Measurements from ENCODE around the gene KCND2. TPM values are rescaled to one million over a fixed set of nuclear protein-coding genes. Genes with fewer than 3 reads are reported as not detected.

The KCND2 gene
- total RNA-seq, 2 experiments from 2014 or later: not detected

DNA sequence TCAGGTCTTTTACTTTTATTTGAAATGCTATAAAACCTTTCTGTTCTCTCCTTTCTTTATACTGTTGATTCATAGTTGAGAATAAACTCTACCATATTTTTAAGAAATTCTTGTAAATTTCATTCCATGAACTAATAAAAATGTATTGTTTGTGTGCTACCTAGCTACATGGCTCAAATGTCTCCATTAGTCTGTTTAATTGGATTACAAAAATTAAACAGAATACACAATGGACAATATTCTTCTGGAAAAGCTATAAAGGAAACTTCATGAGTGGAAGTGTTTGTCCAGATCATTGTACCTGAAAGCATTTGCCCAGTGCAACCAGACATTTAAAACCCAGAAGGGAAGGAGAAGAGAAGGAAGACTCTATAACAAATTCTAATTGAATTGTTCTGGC is 20.1 kb downstream of the KCND2 start:
- Histone ChIP-seq H4K20me1 (ENCODE audit: insufficient read depth, low read length) (no peaks in the 10 kb centered on the region), H3K4me1 (ENCODE audit: insufficient read depth, low read length, poor library complexity, severe bottlenecking) (no peaks in the 10 kb centered on the region), H3K9me3 (ENCODE audit: low read length) (no peaks in the 10 kb centered on the region), H3K79me2 (ENCODE audit: insufficient read depth, low read depth, low read length) (no peaks in the 10 kb centered on the region), H3K36me3 (ENCODE audit: insufficient read depth, low read length) (no peaks in the 10 kb centered on the region), H3K27ac (ENCODE audit: low read depth, low read length, poor library complexity, severe bottlenecking) (no peak overlapping the region), H2AFZ (ENCODE audit: low read length) (no peak overlapping the region), H3K4me2 (ENCODE audit: low read length) (no peak overlapping the region), H3K9me2 (ENCODE audit: insufficient read depth, low read length) (no peaks in the 10 kb centered on the region), H3K4me3 (ENCODE audit: low read depth, low read length, poor library complexity, severe bottlenecking) (no peak overlapping the region)
- ChIA-PET POLR2A (no interaction called here), CTCF (ENCODE audit: unreplicated experiment) (no interaction called here)
- intact Hi-C loops (cut with micrococcal nuclease; ENCODE audit: unreplicated experiment): no loop called here
- TF ChIP-seq EZH2phosphoT487 (IDR thresholded peaks at IDR 0.05; ENCODE audit: borderline replicate concordance, low read depth, low read length): no peak
- TF ChIP-seq CTCF (conservative IDR thresholded peaks at IDR 0.05; ENCODE audit: low read length): no peak
- DNase-seq (ENCODE audit: low spot score): no peak
- no TSS peak for BruUV-seq (replicated peaks)

GRCh38 chr7:120302190-120302589 is 29.2 kb downstream of the KCND2 start:
- H3K36me3 ChIP-seq (ENCODE audit: insufficient read depth, low read length): no peaks in the 10 kb centered on the region
- CTCF ChIA-PET (ENCODE audit: unreplicated experiment): no interaction called here
- no peak overlapping the region for H3K4me2 ChIP-seq (ENCODE audit: low read length)
- no peak overlapping the region for H2AFZ ChIP-seq (ENCODE audit: low read length)
- no peaks in the 10 kb centered on the region for H4K20me1 ChIP-seq (ENCODE audit: insufficient read depth, low read length)
- no TSS peak for BruUV-seq (replicated peaks)
- DNase-seq (ENCODE audit: low spot score): no peak
- intact Hi-C loops (cut with micrococcal nuclease; ENCODE audit: unreplicated experiment): no loop called here
- POLR2A ChIA-PET: no interaction called here
- no peak overlapping the region for H3K4me3 ChIP-seq (ENCODE audit: low read depth, low read length, poor library complexity, severe bottlenecking)
- H3K27ac ChIP-seq (ENCODE audit: low read depth, low read length, poor library complexity, severe bottlenecking): no peak overlapping the region
- no peaks in the 10 kb centered on the region for H3K79me2 ChIP-seq (ENCODE audit: insufficient read depth, low read depth, low read length)
- TF ChIP-seq EZH2phosphoT487 (IDR thresholded peaks at IDR 0.05; ENCODE audit: borderline replicate concordance, low read depth, low read length) (no peak), CTCF (conservative IDR thresholded peaks at IDR 0.05; ENCODE audit: low read length) (no peak)
- no peaks in the 10 kb centered on the region for H3K4me1 ChIP-seq (ENCODE audit: insufficient read depth, low read length, poor library complexity, severe bottlenecking)
- H3K9me2 ChIP-seq (ENCODE audit: insufficient read depth, low read length): no peaks in the 10 kb centered on the region
- H3K9me3 ChIP-seq (ENCODE audit: low read length): no peaks in the 10 kb centered on the region

DNA sequence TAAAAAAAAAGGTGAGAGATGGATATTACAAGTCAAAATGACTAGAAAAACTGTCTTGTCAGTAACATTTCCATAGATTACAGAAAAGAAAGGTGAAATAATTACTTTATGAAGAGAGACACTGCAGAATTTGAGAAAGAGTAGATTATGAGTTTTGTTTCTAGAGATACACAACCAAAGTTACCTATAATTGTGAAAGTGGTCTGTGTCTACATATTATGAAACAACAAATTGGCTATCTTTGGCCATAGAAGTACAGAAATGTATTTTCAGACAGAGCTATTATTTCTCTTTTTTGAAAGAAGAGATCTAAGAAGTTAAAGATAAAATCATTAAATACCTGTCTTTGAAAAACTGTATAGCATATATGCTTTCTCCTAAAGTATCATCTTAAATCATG is 30.1 kb downstream of the KCND2 start:
- intact Hi-C loops (cut with micrococcal nuclease; ENCODE audit: unreplicated experiment): no loop called here
- H3K36me3 ChIP-seq (ENCODE audit: insufficient read depth, low read length): no peaks in the 10 kb centered on the region
- H3K79me2 ChIP-seq (ENCODE audit: insufficient read depth, low read depth, low read length): no peaks in the 10 kb centered on the region
- no peak overlapping the region for H3K27ac ChIP-seq (ENCODE audit: low read depth, low read length, poor library complexity, severe bottlenecking)
- H3K9me3 ChIP-seq (ENCODE audit: low read length): no peaks in the 10 kb centered on the region
- TF ChIP-seq CTCF (conservative IDR thresholded peaks at IDR 0.05; ENCODE audit: low read length) (no peak), EZH2phosphoT487 (IDR thresholded peaks at IDR 0.05; ENCODE audit: borderline replicate concordance, low read depth, low read length) (no peak)
- DNase-seq (ENCODE audit: low spot score): no peak
- H4K20me1 ChIP-seq (ENCODE audit: insufficient read depth, low read length): no peaks in the 10 kb centered on the region
- CTCF ChIA-PET (ENCODE audit: unreplicated experiment): no interaction called here
- H3K4me2 ChIP-seq (ENCODE audit: low read length): no peak overlapping the region
- POLR2A ChIA-PET: interaction anchor here (0.7 kb wide), 1 partner anchor 1731 kb away, joined by 3 read pairs; no protein-coding TSS in a partner anchor
- no TSS peak for BruUV-seq (replicated peaks)
- no peak overlapping the region for H2AFZ ChIP-seq (ENCODE audit: low read length)
- H3K4me3 ChIP-seq (ENCODE audit: low read depth, low read length, poor library complexity, severe bottlenecking): no peak overlapping the region
- no peaks in the 10 kb centered on the region for H3K9me2 ChIP-seq (ENCODE audit: insufficient read depth, low read length)
- H3K4me1 ChIP-seq (ENCODE audit: insufficient read depth, low read length, poor library complexity, severe bottlenecking): no peaks in the 10 kb centered on the region
